SK-N-SH (cell line): ENCODE measurements around the gene THADA.

ENCODE experiments used
- EP300 ChIP-seq, 2 experiments: IDR thresholded peaks; 2 replicates each; pipeline versions ENCODE4 v1.4.0 to v1.6.1; 2012; ENCODE audit warnings: borderline replicate concordance in 1 of 2, low read depth in 1 of 2, low read length in 1 of 2
- JUND ChIP-seq: IDR thresholded peaks from 2 replicates; pipeline ENCODE4 v1.4.0; 2012
- SIN3A ChIP-seq: IDR thresholded peaks from 2 replicates; pipeline ENCODE4 v1.6.1; 2012; ENCODE audit warnings: low read depth, mild to moderate bottlenecking, low read length, moderate library complexity, borderline replicate concordance
- TF ChIP-seq, protein P1 (sequence below): fragments of 200-600 bp; sonication (generic); IDR thresholded peaks from 2 replicates; pipeline ENCODE4 v1.6.1; 2017; ENCODE audit warnings: antibody characterized with exemption, mild to moderate bottlenecking, moderate library complexity

DNA sequence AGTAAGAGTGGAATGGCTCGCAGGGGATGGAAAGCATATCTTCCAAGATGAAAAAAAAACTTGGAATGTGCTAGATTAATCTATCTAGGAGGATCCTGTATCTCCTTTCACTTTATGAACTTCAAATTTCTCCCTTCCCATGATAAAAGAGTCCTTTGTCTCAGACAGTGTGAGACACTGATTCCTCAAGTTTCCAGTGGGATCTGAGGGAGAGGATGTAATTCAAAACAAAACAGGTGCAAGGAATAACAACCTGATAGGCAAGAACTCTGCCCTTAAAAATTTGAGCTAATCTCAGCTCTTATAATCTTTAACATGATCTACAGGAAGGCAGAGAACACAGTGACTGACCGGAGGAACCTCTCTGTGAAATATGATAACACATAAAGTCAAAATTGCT is 207.5 kb downstream of the THADA start:
- TF ChIP-seq, protein P1, sequence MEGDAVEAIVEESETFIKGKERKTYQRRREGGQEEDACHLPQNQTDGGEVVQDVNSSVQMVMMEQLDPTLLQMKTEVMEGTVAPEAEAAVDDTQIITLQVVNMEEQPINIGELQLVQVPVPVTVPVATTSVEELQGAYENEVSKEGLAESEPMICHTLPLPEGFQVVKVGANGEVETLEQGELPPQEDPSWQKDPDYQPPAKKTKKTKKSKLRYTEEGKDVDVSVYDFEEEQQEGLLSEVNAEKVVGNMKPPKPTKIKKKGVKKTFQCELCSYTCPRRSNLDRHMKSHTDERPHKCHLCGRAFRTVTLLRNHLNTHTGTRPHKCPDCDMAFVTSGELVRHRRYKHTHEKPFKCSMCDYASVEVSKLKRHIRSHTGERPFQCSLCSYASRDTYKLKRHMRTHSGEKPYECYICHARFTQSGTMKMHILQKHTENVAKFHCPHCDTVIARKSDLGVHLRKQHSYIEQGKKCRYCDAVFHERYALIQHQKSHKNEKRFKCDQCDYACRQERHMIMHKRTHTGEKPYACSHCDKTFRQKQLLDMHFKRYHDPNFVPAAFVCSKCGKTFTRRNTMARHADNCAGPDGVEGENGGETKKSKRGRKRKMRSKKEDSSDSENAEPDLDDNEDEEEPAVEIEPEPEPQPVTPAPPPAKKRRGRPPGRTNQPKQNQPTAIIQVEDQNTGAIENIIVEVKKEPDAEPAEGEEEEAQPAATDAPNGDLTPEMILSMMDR = no peak
- TF ChIP-seq EP300 (IDR thresholded peaks at IDR 0.05; ENCODE audit: borderline replicate concordance in 1 of 2, low read depth in 1 of 2, low read length in 1 of 2) (no peak), JUND (no peak), SIN3A (no peak)
